HepG2 (cell line): ENCODE data around the gene ZMYM1. TPM values are rescaled to one million over a fixed set of nuclear protein-coding genes. Genes with fewer than 3 reads are reported as not detected.

ENCODE experiments used
- AHDC1 ChIP-seq: sonication (generic); formaldehyde crosslinking; IDR thresholded peaks from 2 replicates; pipeline ENCODE4 v1.5.1; 2020; ENCODE audit warnings: mild to moderate bottlenecking, missing genetic modification reagents, borderline replicate concordance
- KDM6A ChIP-seq: IDR thresholded peaks from 2 replicates; pipeline ENCODE4 v1.6.1; 2016; ENCODE audit warnings: low read depth
- MATR3 ChIP-seq: sonication (generic); formaldehyde crosslinking; IDR thresholded peaks from 2 replicates; pipeline ENCODE4 v1.4.0; 2020; ENCODE audit warnings: missing genetic modification reagents
- MAX ChIP-seq: IDR thresholded peaks from 2 replicates; pipeline ENCODE4 v1.6.1; 2012; ENCODE audit warnings: inconsistent platforms
- NFKB2 ChIP-seq: sonication (generic); formaldehyde crosslinking; IDR thresholded peaks from 2 replicates; pipeline ENCODE4 v1.4.0; 2020; ENCODE audit warnings: missing genetic modification reagents, borderline replicate concordance
- NR0B2 ChIP-seq: sonication (generic); formaldehyde crosslinking; IDR thresholded peaks from 2 replicates; pipeline ENCODE4 v1.4.0; 2020; ENCODE audit warnings: mild to moderate bottlenecking, missing genetic modification reagents
- POGK ChIP-seq: sonication (generic); formaldehyde crosslinking; conservative IDR thresholded peaks from 2 replicates; pipeline ENCODE4 v1.8.0; 2022; ENCODE audit warnings: mild to moderate bottlenecking, moderate library complexity, missing genetic modification reagents
- RFXANK ChIP-seq: IDR thresholded peaks from 2 replicates; pipeline ENCODE4 v1.6.1; 2016
- SALL1 ChIP-seq: sonication (generic); formaldehyde crosslinking; IDR thresholded peaks from 2 replicates; pipeline ENCODE4 v1.8.0; 2022; ENCODE audit warnings: mild to moderate bottlenecking, missing genetic modification reagents
- SUZ12 ChIP-seq: fragments of 150-350 bp; IDR thresholded peaks from 2 replicates; pipeline ENCODE4 v1.6.1; 2014; ENCODE audit warnings: low read depth, low read length
- ZHX1 ChIP-seq: sonication (generic); formaldehyde crosslinking; IDR thresholded peaks from 2 replicates; pipeline ENCODE4 v1.8.1; 2022; ENCODE audit warnings: low read depth, mild to moderate bottlenecking, missing genetic modification reagents
- ZNF44 ChIP-seq: sonication (generic); formaldehyde crosslinking; IDR thresholded peaks from 2 replicates; pipeline ENCODE4 v1.5.1; 2020; ENCODE audit warnings: mild to moderate bottlenecking, missing genetic modification reagents
- ZNF550 ChIP-seq: sonication (generic); formaldehyde crosslinking; IDR thresholded peaks from 2 replicates; pipeline ENCODE4 v1.4.0; 2020; ENCODE audit warnings: mild to moderate bottlenecking, missing genetic modification reagents, borderline replicate concordance
- ZNF564 ChIP-seq: sonication (generic); formaldehyde crosslinking; IDR thresholded peaks from 2 replicates; pipeline ENCODE4 v1.8.1; 2023; ENCODE audit warnings: mild to moderate bottlenecking, missing genetic modification reagents
- ZNF749 ChIP-seq: sonication (generic); formaldehyde crosslinking; IDR thresholded peaks from 2 replicates; pipeline ENCODE4 v1.8.0; 2022; ENCODE audit warnings: mild to moderate bottlenecking, missing genetic modification reagents, moderate library complexity, borderline replicate concordance
- ZNF800 ChIP-seq: sonication (generic); formaldehyde crosslinking; IDR thresholded peaks from 2 replicates; pipeline ENCODE4 v1.4.0; 2020; ENCODE audit warnings: missing genetic modification reagents
- polyA plus RNA-seq, 8 experiments: library from polyadenylated mRNA; depleted of rRNA in 3 of 8; stranded (reverse) in 7 of 8; unstranded in 1 of 8; fragments of >200 nt; fragmentation: Illumina TruSeq in 4 of 8; extraction: Trizol in 4 of 8; gene quantifications; 2 replicates each; pipeline versions ENCODE4 v1.2.1 to v1.2.3, GENCODE V29; 2011 to 2016; ENCODE audit warnings: low read depth in 4 of 8, missing spikeins in 1 of 8, mixed read lengths in 1 of 8; ENCODE audit not compliant: insufficient read depth in 1 of 8
- total RNA-seq, 5 experiments: library from RNA; depleted of rRNA; stranded (reverse); fragments of >200 nt; fragmentation: Illumina TruSeq; extraction: Trizol; gene quantifications; 2 replicates each; pipeline ENCODE4 v1.2.3, GENCODE V29; 2016; ENCODE audit warnings: low read depth in 1 of 5

ZMYM1 gene
- total and polyA plus RNA-seq, 2 of the 13 experiments (the other 11 are each of a cell fraction or from before 2014, with no cell fraction given): 10.0 to 16.2 TPM

GRCh38 chr1:35120458-35121133 lies 41.4 kb downstream of the ZMYM1 start (continued):
- TF ChIP-seq KDM6A (CRISPR knock-in tag): no peak
- TF ChIP-seq SALL1 (CRISPR knock-in tag): peak; percentile 36; the same call in 1 of the 2 replicates
- TF ChIP-seq MATR3 (CRISPR knock-in tag): no peak
- TF ChIP-seq SUZ12: no peak
- 0 out of 2 replicates have a peak, but pooled peaks have one; percentile 36 for TF ChIP-seq POGK (CRISPR knock-in tag)
- no peak for TF ChIP-seq ZHX1 (CRISPR knock-in tag)
- no peak for TF ChIP-seq AHDC1
- TF ChIP-seq NFKB2 (CRISPR knock-in tag): peak; percentile 82; the same call in 1 of the 2 replicates
- no peak for TF ChIP-seq ZNF550
- peak; percentile 38; the same call in 1 of the 2 replicates for TF ChIP-seq ZNF800 (CRISPR knock-in tag)
- 0 out of 2 replicates have a peak, but pooled peaks have one; percentile 31 for TF ChIP-seq MAX
- no peak for TF ChIP-seq ZNF749 (CRISPR knock-in tag)
- TF ChIP-seq ZNF44 (CRISPR knock-in tag): no peak
- TF ChIP-seq ZNF564: no peak
- TF ChIP-seq NR0B2: no peak
- no peak for TF ChIP-seq RFXANK (CRISPR knock-in tag)
